Gastrocnemius medialis (tissue), 4 donors: ENCODE data around the gene ST8SIA2.

Experiments used
- POLR2A ChIP-seq, 2 donors: fragments of 450-650 bp; IDR thresholded peaks; one replicate each; pipeline ENCODE4 v1.6.1; 2017; ENCODE audit warnings: antibody characterized with exemption in 2 of 2, mild to moderate bottlenecking in 2 of 2, moderate library complexity in 2 of 2
- TF ChIP-seq, protein P1 (sequence below), 5 experiments: fragments of 450-650 bp in 3 of 5; fragments of 200-600 bp in 2 of 5; sonication (generic) in 2 of 5; IDR thresholded peaks in 4 of 5; conservative IDR thresholded peaks in 1 of 5; 1 replicate in 4 of 5; 2 replicates in 1 of 5; pipeline ENCODE4 v1.5.1; 2016 to 2019; ENCODE audit warnings: antibody characterized with exemption in 5 of 5, mild to moderate bottlenecking in 3 of 5, moderate library complexity in 3 of 5

DNA sequence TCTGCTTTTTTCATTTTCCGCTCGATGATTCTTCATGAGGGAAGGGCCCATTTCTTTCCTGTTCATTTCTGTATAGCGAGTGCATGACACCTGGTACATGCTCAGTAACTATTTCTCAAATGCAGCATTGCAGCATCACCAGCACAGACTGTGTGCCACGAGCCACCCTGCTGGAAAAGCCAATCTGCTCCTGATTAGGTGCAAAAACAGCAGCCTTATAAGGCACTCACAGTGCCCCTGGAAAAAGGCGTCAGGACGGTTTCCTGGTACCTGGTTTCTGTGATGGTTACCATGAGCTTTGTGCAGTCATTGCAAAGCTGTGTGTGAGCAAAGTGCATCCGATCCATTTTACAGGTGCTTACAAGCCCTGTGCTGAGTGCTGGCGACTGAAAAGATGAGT lies 15.8 kb downstream of the ST8SIA2 start:
- TF ChIP-seq, protein P1, sequence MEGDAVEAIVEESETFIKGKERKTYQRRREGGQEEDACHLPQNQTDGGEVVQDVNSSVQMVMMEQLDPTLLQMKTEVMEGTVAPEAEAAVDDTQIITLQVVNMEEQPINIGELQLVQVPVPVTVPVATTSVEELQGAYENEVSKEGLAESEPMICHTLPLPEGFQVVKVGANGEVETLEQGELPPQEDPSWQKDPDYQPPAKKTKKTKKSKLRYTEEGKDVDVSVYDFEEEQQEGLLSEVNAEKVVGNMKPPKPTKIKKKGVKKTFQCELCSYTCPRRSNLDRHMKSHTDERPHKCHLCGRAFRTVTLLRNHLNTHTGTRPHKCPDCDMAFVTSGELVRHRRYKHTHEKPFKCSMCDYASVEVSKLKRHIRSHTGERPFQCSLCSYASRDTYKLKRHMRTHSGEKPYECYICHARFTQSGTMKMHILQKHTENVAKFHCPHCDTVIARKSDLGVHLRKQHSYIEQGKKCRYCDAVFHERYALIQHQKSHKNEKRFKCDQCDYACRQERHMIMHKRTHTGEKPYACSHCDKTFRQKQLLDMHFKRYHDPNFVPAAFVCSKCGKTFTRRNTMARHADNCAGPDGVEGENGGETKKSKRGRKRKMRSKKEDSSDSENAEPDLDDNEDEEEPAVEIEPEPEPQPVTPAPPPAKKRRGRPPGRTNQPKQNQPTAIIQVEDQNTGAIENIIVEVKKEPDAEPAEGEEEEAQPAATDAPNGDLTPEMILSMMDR (IDR thresholded peaks at IDR 0.05 in 4 of 5, conservative IDR thresholded peaks at IDR 0.05 in 1 of 5), result no peak
- TF ChIP-seq POLR2A (IDR thresholded peaks at IDR 0.05), result no peak
